GM21737 (cell line): ENCODE data around the gene IDH3A.
"Not testable (repeated sequence)": the region's sequence is repeated elsewhere in the genome, so short reads cannot be mapped to it uniquely, and the experiment has no call there.

Source experiments
- ATAC-seq: cut with Tn5 transposase; IDR thresholded peaks from one replicate; pipeline ENCODE4 v1.9.1; 2021; ENCODE audit warnings: mild to moderate bottlenecking, moderate library complexity; ENCODE audit not compliant: unreplicated experiment

The IDH3A gene

DNA sequence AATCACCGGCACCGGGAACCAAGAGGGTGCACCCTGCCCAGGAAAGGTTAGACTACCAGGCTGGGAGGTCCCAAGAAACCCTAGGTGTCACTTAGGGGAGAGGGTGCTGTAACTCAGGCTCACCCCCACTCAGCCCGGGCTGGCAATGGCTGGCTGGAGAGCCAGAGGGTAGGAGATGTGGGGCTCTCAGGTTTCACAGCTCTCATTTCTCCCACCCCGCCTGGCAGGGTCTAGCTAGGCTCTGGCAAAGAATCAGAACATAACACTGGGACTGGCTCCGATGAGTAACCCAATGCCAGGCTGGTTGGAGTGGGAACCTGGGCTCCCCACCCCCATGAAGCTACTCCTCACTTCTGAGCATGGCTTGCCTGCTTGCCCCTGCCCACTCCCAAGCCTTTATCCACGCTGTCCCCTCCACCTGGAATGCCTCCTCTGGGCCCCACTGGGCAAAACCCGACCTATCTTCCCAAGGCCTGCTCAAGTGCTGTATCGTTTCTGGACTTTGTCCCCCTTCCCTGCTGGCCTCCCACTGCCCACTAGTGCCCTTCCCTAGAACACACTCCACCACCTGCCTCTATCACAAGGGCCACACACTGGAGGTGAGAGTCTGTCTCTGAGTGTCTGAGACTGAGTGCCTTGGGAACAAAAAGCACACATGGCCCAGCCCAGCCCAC, 19.9 kb upstream of the IDH3A start:
- no peak for ATAC-seq

GRCh38 chr15:78129751-78130287, 19.3 kb upstream of the IDH3A start:
- no peak for ATAC-seq

DNA sequence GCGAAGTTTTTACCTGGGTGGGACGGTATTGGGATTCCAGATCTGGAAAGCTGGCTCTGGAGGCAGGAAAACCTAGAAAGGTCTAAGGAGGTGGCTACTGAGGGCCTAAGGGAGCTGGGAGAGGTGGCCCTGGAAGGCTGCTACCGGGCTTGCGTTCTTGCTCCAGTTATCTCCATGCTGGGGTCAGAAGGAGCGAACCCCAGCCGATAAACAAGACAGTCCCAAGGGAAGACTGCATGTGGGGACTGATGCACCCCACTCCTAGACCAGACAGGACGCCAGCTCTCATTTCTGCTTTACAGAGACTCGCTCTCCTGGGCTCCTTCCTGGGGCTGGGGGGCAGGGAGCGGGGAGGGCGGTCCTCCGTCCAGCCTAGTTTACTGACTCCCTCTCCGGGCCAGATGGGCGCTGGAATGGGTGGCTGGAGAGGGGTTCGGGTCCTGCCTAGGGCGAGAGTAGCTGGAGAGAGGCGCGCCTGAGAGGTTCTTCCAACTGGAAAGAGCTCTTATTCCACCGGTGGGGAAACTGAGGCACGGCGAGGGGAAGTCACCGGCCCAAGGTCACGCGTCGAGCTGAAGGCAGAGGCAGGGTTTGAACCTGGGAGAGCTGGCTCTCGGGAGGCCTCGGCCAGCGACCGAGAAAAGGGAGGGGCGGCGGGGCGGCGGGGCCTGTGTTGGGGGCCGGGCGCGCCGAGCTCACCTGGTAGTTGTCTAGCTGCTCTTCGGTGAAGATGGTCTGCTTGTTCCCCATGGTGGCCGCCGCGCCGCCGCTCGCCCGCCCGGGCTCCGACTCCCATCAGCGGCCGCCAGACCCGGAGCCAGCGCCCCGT, 18.5 kb upstream of the IDH3A start:
- ATAC-seq = peak; percentile 25

GRCh38 chr15:78131295-78132061, 17.7 kb upstream of the IDH3A start, which contains the start of gene CIB2:
Gene CIB2, minus strand, starts transcription at chr15:78131445. Its CDS starts 230 bp downstream, at chr15:78131215.
- ATAC-seq = peak; percentile 78

GRCh38 chr15:78133801-78134200, 15.4 kb upstream of the IDH3A start:
- no peak for ATAC-seq

GRCh38 chr15:78139578-78139977, 9.6 kb upstream of the IDH3A start:
- no peak for ATAC-seq

DNA sequence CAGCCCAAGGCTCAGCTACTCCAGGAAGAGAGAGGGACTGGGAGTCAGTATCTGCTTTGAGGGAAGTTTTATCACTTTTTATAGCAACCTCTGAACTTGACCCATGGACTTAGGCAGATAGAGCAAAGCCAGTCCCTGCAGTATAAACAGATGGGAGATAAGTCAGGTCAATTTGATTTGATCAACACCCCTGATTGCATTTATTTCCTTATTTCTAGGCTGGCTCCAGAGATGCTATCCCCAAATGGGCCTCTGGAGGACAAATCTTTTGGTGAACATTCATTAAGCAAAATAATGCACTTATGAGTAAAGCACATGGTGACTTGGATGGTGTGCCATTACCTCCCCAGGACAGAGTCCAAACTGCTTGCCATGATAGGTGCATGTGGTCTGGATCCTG, 8.9 kb upstream of the IDH3A start:
- ATAC-seq = no peak

DNA sequence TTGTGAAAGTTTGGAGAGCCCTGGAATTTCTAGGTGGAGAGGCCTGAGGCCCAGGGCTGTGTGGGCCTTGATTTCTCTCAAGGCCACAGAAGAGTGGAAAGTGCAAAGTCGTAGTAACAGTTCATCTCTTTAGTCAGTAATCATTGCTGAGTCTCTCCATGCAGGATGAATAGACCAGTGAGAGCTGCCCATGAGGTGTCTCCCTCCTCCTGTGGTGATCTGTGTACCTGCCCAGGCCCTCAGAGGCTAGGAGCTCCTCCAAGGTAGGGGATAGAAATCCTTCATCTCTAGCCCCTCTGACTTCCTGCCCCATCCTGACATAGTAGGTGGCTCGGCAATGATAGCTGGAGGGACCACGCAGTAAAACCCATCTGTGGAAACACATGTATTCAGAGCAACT, 6.8 kb upstream of the IDH3A start:
- ATAC-seq = no peak

- no peak for ATAC-seq
These were observed 2.6 kb upstream of the IDH3A start for GRCh38 chr15:78146425-78147154.

DNA sequence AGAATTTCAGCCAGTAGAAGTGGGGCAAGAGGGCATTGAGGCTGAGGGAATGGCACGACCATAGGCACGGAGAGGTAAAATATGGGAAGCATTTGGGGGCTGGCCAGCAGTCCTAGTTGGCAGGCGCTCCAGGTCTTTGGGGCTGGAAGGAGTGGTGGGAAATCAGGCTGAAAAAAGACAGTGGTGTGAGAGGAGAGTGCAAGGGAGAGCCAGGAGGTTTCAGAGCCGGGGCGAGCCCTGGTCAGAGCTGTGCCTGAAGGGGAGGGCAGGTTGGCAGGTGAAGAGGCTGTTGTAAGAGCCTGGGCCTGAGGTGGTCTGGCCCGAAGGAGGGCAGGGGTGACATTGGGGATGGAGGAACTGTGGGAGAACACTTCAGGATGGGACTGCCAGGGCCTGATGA, 1.6 kb upstream of the IDH3A start:
- ATAC-seq = no peak

- no peak for ATAC-seq
These were observed 632 bp upstream of the IDH3A start for GRCh38 chr15:78148392-78149067.

- no peak for ATAC-seq
These were observed 916 bp downstream of the IDH3A start for GRCh38 chr15:78149805-78150751.

GRCh38 chr15:78151075-78151474, 1.9 kb downstream of the IDH3A start:
- ATAC-seq = not testable (repeated sequence)

DNA sequence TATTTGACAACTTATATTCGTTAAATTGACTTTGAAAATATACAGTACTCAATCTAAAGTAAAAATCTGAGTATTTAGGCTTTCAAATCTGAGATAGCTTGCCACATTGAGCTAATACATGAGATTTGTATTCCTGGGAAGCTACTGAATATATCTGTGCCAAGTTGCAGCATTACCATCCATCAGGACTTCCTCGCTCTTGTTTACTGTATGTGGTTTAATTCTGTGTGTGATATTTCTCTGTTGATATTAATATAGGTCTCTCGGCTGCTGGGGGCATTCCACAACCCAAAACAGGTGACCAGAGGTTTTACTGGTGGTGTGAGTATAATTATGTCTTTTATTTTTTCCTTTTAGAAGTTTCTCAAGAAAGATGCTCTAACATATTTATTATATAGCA, 5.8 kb downstream of the IDH3A start:
- no peak for ATAC-seq

DNA sequence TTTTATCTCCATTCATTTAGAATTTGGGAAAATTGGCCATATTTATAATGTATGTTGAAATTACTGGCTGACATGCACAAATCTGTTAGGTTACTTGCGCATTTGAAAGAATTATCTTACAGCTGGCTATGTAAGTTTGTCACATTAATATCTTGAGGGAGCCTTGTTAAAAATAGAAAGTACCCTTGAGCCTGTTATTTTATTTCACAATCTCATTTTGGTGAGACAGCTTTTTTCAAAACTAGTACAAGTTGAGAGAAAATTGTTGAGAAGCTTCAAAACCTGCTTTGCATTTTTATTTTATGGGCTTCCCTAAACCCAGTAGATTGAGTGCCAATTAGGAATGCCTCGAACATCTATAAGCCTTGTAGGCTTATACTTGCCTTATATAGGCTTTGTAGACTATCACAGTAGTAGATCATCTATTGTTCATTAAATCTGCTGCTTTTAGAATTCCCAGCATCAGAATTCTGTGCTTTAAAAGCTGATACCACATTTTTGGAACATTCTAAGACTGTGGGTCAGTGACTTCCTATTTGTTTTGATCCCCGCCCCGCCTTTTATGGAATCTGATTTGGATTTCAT, 6.3 kb downstream of the IDH3A start:
- ATAC-seq = no peak

DNA sequence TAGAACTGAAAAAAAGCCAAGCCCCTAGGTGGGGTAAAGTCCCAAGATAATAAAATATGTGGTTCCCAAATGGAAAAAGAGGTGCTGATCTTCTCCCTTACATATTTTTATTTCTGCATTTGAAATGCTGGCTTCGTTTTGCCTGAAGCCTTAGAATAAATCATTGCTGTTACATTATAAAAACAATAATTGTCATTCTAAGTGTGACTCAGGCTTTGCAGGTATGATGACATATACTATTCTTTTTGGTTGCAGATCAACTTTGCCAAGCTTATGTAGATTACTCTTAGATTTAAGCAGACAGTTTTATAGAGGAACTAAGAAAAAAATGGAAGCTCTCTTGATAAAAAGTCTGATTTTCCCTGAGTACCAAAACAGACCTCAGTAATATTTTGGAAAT, 7.5 kb downstream of the IDH3A start:
- no peak for ATAC-seq

- no peak for ATAC-seq
These were observed 8.0 kb downstream of the IDH3A start for GRCh38 chr15:78157203-78157602.

DNA sequence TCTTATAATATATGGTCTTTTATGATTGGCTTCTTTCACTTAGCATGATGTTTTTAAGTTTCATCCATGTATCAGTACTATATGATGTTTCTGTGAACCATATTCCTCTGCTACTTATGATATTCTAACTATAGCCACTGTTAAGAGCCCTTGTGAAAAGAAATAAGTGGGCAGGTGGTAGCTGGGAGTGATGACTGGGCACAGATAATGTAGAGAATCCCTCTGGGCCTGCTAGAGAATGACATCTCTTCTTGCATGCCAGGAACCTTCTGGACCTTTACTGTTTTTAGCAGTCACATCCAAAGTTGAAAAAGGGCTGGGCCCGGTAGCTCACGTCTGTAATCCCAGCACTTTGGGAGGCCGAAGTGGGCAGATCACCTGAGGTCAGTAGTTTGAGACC, 10.2 kb downstream of the IDH3A start:
- no peak for ATAC-seq

GRCh38 chr15:78162038-78162437, 12.9 kb downstream of the IDH3A start:
- no peak for ATAC-seq
